Mesenteric fat pad (tissue), 1 donor: ENCODE data around the gene PDS5A. TPM values are rescaled to one million over a fixed set of nuclear protein-coding genes. Genes with fewer than 3 reads are reported as not detected.

Experiments used
- total RNA-seq: library from RNA; stranded (reverse); fragmentation: NEBNext Ultra II Directional; extraction: Animal tissue kit (Norgen Biotek cat#: 25700); gene quantifications from one replicate; pipeline ENCODE4 v1.2.1, GENCODE V29; 2021
- donor health status: DM: yes; HTN: yes; CAD: no.

The PDS5A gene
- total RNA-seq, 1 donor from 2014 or later: 69.8 TPM

Other genes with a start within 250 kb of the PDS5A start
- gene N4BP2, start 78.9 kb upstream of the PDS5A start, total RNA-seq: 6.4 TPM
- gene RHOH, start 219.1 kb upstream of the PDS5A start, total RNA-seq: 3.9 TPM